Vagina (tissue), 2 donors: Measurements from ENCODE around the gene AACS.
"Not testable (repeated sequence)": the region's sequence is repeated elsewhere in the genome, so short reads cannot be mapped to it uniquely, and the experiment has no call there.

Experiments used
- CTCF ChIP-seq, 3 experiments: fragments of 450-650 bp in 2 of 3; fragments of 200-600 bp in 1 of 3; sonication (generic) in 1 of 3; IDR thresholded peaks; one replicate each; pipeline ENCODE4 v1.5.1; 2017 to 2019; ENCODE audit warnings: antibody characterized with exemption in 3 of 3, mild to moderate bottlenecking in 2 of 3, moderate library complexity in 2 of 3
- POLR2A ChIP-seq, 2 donors: fragments of 450-650 bp; IDR thresholded peaks; one replicate each; pipeline ENCODE4 v1.6.1; 2017; ENCODE audit warnings: antibody characterized with exemption in 2 of 2, mild to moderate bottlenecking in 2 of 2, moderate library complexity in 2 of 2
- POLR2AphosphoS5 ChIP-seq, 2 donors: sonication (generic); formaldehyde crosslinking; IDR thresholded peaks; one replicate each; pipeline ENCODE4 v1.9.0; 2017; ENCODE audit warnings: antibody characterized with exemption in 2 of 2, mild to moderate bottlenecking in 2 of 2, low read depth in 1 of 2; ENCODE audit not compliant: insufficient read depth in 1 of 2

GRCh38 chr12:125112614-125113013, 47.4 kb downstream of the AACS start:
- not testable (repeated sequence) for TF ChIP-seq CTCF (IDR thresholded peaks at IDR 0.05); POLR2A (IDR thresholded peaks at IDR 0.05); POLR2AphosphoS5 (IDR thresholded peaks at IDR 0.05; ENCODE audit: insufficient read depth in 1 of 2, low read depth in 1 of 2)
